Liver (tissue), 9 donors: ENCODE results near the gene ATP11A. TPM values are rescaled to one million over a fixed set of nuclear protein-coding genes. Genes with fewer than 3 reads are reported as not detected.

Experiments used
- DNase-seq: peaks from one replicate; pipeline ENCODE4 v3.0.0-alpha.2; 2017; ENCODE audit warnings: low spot score
- H3K27ac ChIP-seq, 2 donors: one replicate each; pipeline ENCODE4 v1.7.0; 2013; ENCODE audit warnings: inconsistent platforms in 2 of 2, low read length in 2 of 2, control low read depth in 1 of 2, low read depth in 1 of 2, mild to moderate bottlenecking in 1 of 2
- H3K27me3 ChIP-seq, 4 donors: one replicate each; pipeline versions ENCODE4 v1.6.1 to v1.7.0; 2013; ENCODE audit warnings: low read length in 3 of 4, inconsistent platforms in 1 of 4, mild to moderate bottlenecking in 1 of 4, moderate library complexity in 1 of 4; ENCODE audit not compliant: control insufficient read depth in 4 of 4, insufficient read depth in 4 of 4
- H3K36me3 ChIP-seq, 4 donors: one replicate each; pipeline versions ENCODE4 v1.6.1 to v1.7.0; 2013; ENCODE audit warnings: low read length in 3 of 4, mild to moderate bottlenecking in 3 of 4, low read depth in 1 of 4, moderate library complexity in 1 of 4; ENCODE audit not compliant: control insufficient read depth in 4 of 4, insufficient read depth in 3 of 4
- H3K4me1 ChIP-seq, 4 donors: one replicate each; pipeline versions ENCODE4 v1.6.1 to v1.7.0; 2013; ENCODE audit warnings: low read length in 3 of 4, mild to moderate bottlenecking in 3 of 4, moderate library complexity in 1 of 4; ENCODE audit not compliant: control insufficient read depth in 4 of 4, insufficient read depth in 4 of 4
- H3K4me3 ChIP-seq, 3 donors: one replicate each; pipeline versions ENCODE4 v1.6.1 to v1.7.0; 2013; ENCODE audit warnings: low read length in 3 of 3, control low read depth in 1 of 3, low read depth in 1 of 3, mild to moderate bottlenecking in 1 of 3
- H3K9ac ChIP-seq, 2 donors: one replicate each; pipeline ENCODE4 v1.7.0; 2013; ENCODE audit warnings: low read length in 2 of 2, mild to moderate bottlenecking in 2 of 2, moderate library complexity in 2 of 2, control low read depth in 1 of 2, low read depth in 1 of 2
- H3K9me3 ChIP-seq, 4 donors: one replicate each; pipeline versions ENCODE4 v1.6.1 to v1.7.0; 2013; ENCODE audit warnings: low read length in 3 of 4; ENCODE audit not compliant: control insufficient read depth in 4 of 4
- CTCF ChIP-seq: fragments of 150-350 bp; IDR thresholded peaks from 2 replicates; pipeline ENCODE4 v1.5.1; 2017; ENCODE audit warnings: improper control_type of control experiment, low read depth, low read length; ENCODE audit not compliant: missing input control
- EGR1 ChIP-seq, 2 donors: IDR thresholded peaks; 2 replicates each; pipeline ENCODE4 v1.6.1; 2016 to 2018; ENCODE audit warnings: antibody characterized with exemption in 2 of 2, low read depth in 2 of 2
- FOXA1 ChIP-seq: IDR thresholded peaks from 2 replicates; pipeline ENCODE4 v1.6.1; 2016; ENCODE audit warnings: antibody characterized with exemption
- FOXA2 ChIP-seq: IDR thresholded peaks from 2 replicates; pipeline ENCODE4 v1.6.1; 2016; ENCODE audit warnings: antibody characterized with exemption
- HNF4A ChIP-seq, 2 donors: conservative IDR thresholded peaks; 2 replicates each; pipeline ENCODE4 v1.6.1; 2016; ENCODE audit warnings: antibody characterized with exemption in 2 of 2, mild to moderate bottlenecking in 2 of 2
- HNF4G ChIP-seq: IDR thresholded peaks from 2 replicates; pipeline ENCODE4 v1.6.1; 2016; ENCODE audit warnings: antibody characterized with exemption
- JUND ChIP-seq, 2 donors: IDR thresholded peaks; 2 replicates each; pipeline ENCODE4 v1.6.1; 2016; ENCODE audit warnings: antibody characterized with exemption in 2 of 2
- MAX ChIP-seq: IDR thresholded peaks from 2 replicates; pipeline ENCODE4 v1.6.1; 2016; ENCODE audit warnings: antibody characterized with exemption
- NR2F2 ChIP-seq: IDR thresholded peaks from 2 replicates; pipeline ENCODE4 v1.6.1; 2016; ENCODE audit warnings: antibody characterized with exemption
- RAD21 ChIP-seq, 2 donors: IDR thresholded peaks; 2 replicates each; pipeline ENCODE4 v1.6.1; 2016; ENCODE audit warnings: antibody characterized with exemption in 2 of 2, mild to moderate bottlenecking in 2 of 2
- REST ChIP-seq: IDR thresholded peaks from 2 replicates; pipeline ENCODE4 v1.6.1; 2016; ENCODE audit warnings: antibody characterized with exemption, mild to moderate bottlenecking
- RXRA ChIP-seq, 2 donors: IDR thresholded peaks; 2 replicates each; pipeline ENCODE4 v1.6.1; 2017 to 2018; ENCODE audit warnings: antibody characterized with exemption in 2 of 2, mild to moderate bottlenecking in 1 of 2
- SP1 ChIP-seq: IDR thresholded peaks from 2 replicates; pipeline ENCODE4 v1.6.1; 2018; ENCODE audit warnings: antibody characterized with exemption, mild to moderate bottlenecking
- TAF1 ChIP-seq: conservative IDR thresholded peaks from 2 replicates; pipeline ENCODE4 v1.6.1; 2016; ENCODE audit warnings: antibody characterized with exemption, mild to moderate bottlenecking
- YY1 ChIP-seq: IDR thresholded peaks from 2 replicates; pipeline ENCODE4 v1.6.1; 2016; ENCODE audit warnings: antibody characterized with exemption, mild to moderate bottlenecking
- WGBS: extraction: QIAGEN DNeasy Blood & Tissue Kit; methylation state at CpG from one replicate; pipeline ENCODE4 v1.1.7; 2013; 5-methylcytosine and 5-hydroxymethylcytosine counted together
- polyA plus RNA-seq, 2 donors: library from polyadenylated mRNA; stranded (reverse) in 1 of 2; unstranded in 1 of 2; fragments of 200-250 nt in 1 of 2; fragments of >200 nt in 1 of 2; fragmentation: Nextera tagmentation in 1 of 2; extraction: Ambion mirVana in 1 of 2; gene quantifications; one replicate each; pipeline versions ENCODE4 v1.2.1 to v1.2.3, GENCODE V29; 2013 to 2015
- total RNA-seq, 2 donors: library from RNA; depleted of rRNA; stranded (reverse); fragments of >200 nt; gene quantifications; one replicate each; pipeline ENCODE4 v1.2.3, GENCODE V29; 2014
- TF ChIP-seq, protein P1 (sequence below): IDR thresholded peaks from 2 replicates; pipeline ENCODE4 v1.6.1; 2016; ENCODE audit warnings: antibody characterized with exemption
- TF ChIP-seq, protein P2 (sequence below): IDR thresholded peaks from 2 replicates; pipeline ENCODE4 v1.6.1; 2016; ENCODE audit warnings: antibody characterized with exemption
- donor health status: healthy.
- donor health status: healthy.
- donor health status: healthy.
- donor health status: healthy.
- donor health status: healthy.

The ATP11A gene
- total and polyA plus RNA-seq, 4 donors: 8.7 to 27.9 (median 13.8) TPM

DNA sequence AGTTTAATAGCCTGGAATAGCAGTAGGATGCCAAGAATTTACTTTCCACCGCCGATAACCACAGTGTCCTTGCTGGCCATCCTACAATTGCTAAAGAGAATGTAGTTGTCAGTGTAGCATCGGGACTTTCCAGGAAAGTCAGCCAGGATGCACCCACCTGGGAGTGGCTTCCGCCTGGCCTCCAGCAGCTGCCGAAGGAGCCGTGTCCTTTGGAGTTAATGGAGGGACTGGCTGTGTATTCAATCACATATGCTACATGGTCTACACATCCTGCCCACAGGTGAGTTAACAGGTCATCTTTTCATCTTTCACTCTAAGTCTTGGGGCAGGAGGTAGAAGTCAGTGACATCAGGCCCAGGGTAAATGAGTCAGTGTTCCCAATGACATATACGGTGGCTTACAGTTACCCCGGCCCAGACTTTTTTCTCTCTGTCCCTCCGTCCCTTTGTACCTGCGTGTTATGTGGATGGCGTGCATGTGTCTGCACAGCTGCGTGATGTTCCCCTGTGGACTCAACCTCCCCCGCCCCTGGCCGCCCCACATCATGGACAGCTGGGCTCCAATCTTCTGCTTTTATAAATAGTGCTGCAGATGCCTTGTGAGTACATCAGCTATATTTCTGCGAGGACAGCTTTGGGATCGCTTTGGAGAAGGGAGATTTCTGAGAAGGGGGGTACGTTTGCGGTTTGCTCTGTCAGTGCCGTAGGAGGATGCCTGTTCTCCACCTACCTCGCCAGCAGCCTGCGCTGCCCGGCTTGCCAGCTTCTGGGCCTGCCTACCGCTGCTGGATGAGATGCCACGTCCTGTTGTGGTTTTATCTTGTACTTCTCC, 63.1 kb downstream of the ATP11A start:
- 86% methylated on average over 24 of the region's 24 CpGs for WGBS
- no peak overlapping the region for H3K27ac ChIP-seq
- H3K27me3 ChIP-seq: no peaks in the 10 kb centered on the region
- H3K36me3 ChIP-seq: no peaks in the 10 kb centered on the region
- no peak overlapping the region for H3K4me3 ChIP-seq
- no peak overlapping the region for H3K9ac ChIP-seq
- no peak for DNase-seq
- TF ChIP-seq, protein P1, sequence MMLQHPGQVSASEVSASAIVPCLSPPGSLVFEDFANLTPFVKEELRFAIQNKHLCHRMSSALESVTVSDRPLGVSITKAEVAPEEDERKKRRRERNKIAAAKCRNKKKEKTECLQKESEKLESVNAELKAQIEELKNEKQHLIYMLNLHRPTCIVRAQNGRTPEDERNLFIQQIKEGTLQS: no peak
- peaks cover 0 to 2% (median 0%) of the 10 kb centered on the region in 4 donors for H3K4me1 ChIP-seq
- no peaks in the 10 kb centered on the region for H3K9me3 ChIP-seq

- Histone ChIP-seq H3K9ac (no peak overlapping the region), H3K4me3 (no peak overlapping the region), H3K36me3 (no peaks in the 10 kb centered on the region), H3K27ac (no peak overlapping the region), H3K4me1 (peaks cover 0 to 2% (median 0%) of the 10 kb centered on the region in 4 donors), H3K9me3 (no peaks in the 10 kb centered on the region), H3K27me3 (no peaks in the 10 kb centered on the region)
- 97% methylated on average over 16 of the region's 16 CpGs for WGBS
- no peak for DNase-seq
- no peak for TF ChIP-seq JUND (IDR thresholded peaks at IDR 0.05)
- TF ChIP-seq NR2F2: no peak
- TF ChIP-seq, protein P2, sequence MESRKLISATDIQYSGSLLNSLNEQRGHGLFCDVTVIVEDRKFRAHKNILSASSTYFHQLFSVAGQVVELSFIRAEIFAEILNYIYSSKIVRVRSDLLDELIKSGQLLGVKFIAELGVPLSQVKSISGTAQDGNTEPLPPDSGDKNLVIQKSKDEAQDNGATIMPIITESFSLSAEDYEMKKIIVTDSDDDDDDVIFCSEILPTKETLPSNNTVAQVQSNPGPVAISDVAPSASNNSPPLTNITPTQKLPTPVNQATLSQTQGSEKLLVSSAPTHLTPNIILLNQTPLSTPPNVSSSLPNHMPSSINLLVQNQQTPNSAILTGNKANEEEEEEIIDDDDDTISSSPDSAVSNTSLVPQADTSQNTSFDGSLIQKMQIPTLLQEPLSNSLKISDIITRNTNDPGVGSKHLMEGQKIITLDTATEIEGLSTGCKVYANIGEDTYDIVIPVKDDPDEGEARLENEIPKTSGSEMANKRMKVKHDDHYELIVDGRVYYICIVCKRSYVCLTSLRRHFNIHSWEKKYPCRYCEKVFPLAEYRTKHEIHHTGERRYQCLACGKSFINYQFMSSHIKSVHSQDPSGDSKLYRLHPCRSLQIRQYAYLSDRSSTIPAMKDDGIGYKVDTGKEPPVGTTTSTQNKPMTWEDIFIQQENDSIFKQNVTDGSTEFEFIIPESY: no peak
- no peak for TF ChIP-seq FOXA1
- TF ChIP-seq, protein P1: no peak
- no peak for TF ChIP-seq HNF4A (conservative IDR thresholded peaks at IDR 0.05)
- TF ChIP-seq MAX: no peak
- no peak for TF ChIP-seq SP1
- no peak for TF ChIP-seq RXRA (IDR thresholded peaks at IDR 0.05)
- no peak for TF ChIP-seq FOXA2
- no peak for TF ChIP-seq YY1
- no peak for TF ChIP-seq CTCF
- TF ChIP-seq RAD21 (IDR thresholded peaks at IDR 0.05): no peak
- TF ChIP-seq TAF1: no peak
- TF ChIP-seq HNF4G: no peak
- TF ChIP-seq REST: no peak
- no peak for TF ChIP-seq EGR1 (IDR thresholded peaks at IDR 0.05; ENCODE audit: low read depth in 2 of 2)
These were observed 64.0 kb downstream of the ATP11A start for GRCh38 chr13:112753833-112754232.
